HL-60/S4 treated with phorbol 12-myristate 13-acetate at 8.2 ng/mL for 4 days and 3 days (cell line): Measurements from ENCODE around the gene AAK1.

Experiments
- in situ Hi-C: fragments of 300-500 bp; cut with MboI; formaldehyde crosslinking; loops from 2 replicates; pipeline ENCODE4 v1.15.0; 2022; ENCODE audit warnings: low sequenced_read_pairs

The AAK1 gene

DNA sequence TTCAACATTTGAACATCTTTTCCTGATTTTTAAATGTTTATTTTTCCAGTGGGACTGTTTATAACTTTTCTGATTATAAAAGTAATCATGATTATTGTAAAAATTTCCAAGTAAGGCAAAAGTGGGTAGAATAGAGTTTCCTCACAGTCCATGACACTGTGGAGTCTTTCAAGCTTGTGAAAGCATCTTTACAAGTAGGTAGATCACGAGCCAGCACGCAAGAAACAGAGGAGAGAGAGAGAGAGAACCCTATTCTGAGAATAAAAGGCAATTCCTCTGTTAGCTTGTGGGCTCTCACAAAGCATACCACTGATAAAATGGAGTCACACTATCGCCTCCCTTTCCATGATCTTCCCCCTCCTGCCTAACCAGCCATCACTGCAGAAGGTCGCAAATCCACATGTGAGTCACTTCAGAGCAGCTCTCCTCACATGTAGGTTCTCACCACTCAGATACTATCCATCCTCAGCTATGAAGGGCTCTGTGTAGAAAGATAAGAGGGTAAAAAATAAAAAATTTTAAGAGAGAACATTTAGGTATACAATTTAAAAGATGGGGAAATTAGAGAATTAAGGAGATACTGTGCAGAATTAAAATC, 40.3 kb downstream of the AAK1 start:
- in situ Hi-C loops: no loop called here

DNA sequence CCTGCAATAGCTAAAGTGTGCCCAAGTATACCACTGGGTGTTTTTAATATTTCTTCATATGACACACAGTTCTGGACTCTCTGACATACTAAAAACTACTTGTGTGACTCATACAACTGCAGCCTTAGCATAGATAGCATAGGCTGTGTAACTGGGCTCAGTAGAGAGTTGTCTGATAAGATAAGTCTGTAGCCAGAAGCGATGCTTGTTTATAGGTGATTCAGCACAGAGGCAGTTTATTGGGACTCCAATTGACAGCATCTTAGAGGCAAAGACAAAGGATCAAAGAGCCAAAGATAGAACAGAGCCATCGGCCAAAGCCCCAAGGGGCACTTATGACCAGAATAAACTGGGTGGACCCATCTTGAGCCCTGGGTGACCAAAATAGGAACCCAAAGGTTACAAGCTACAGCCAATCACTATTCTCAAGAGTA, 42.3 kb downstream of the AAK1 start:
- in situ Hi-C loops: no loop called here

DNA sequence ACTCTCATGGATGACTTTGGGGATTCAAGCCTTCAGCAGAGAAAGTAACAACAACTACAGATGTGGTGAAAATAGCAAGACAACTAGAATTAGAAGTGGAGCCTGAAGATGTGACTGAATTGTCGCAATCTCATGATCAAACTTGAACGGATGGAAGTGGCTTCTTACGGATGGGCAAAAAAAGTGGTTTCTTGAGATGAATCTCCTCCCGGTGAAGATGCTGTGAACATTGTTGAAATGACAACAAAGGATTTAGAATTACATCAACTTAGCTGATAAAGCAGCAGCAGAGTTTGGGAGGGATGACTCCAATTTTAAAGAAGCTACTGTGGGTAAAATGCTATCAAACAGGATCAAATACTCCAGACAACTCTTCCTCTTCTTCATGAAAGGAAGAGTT, 43.1 kb downstream of the AAK1 start:
- in situ Hi-C loops: no loop called here

DNA sequence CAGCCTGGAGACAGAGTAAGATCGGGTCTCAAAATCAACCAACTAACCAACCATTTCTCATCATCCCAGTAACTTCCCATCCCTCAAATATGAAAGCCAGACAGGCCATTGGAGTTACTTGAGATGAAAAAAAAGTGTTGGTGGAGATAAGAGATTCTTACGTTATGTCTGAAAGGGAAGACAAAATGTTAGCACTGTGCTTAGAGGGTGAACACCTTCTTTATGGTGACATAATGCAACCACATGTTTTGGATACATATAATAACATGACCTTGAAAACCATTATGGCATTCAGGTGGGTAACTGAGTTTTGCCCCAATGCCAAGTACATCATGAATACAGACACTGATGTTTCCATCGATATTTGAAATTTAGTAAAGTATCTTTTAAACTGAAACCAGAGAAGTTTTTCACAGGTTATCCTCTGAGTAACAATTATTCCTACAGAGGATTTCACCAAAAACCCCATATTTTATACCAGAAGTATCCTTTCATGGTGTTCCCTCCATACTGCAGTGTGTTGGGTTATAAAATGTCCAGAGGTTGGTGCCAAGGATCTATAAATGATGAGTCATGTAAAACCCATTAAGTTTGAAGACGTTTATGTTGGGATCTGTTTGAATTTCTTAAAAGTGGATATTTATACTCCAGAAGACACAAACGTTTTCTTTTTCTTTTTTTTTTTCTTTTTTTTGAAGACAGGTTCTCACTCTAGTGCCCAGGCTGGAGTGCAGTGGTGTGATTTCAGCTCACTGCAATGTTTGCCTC, 45.5 kb downstream of the AAK1 start:
- in situ Hi-C loops: no loop called here

DNA sequence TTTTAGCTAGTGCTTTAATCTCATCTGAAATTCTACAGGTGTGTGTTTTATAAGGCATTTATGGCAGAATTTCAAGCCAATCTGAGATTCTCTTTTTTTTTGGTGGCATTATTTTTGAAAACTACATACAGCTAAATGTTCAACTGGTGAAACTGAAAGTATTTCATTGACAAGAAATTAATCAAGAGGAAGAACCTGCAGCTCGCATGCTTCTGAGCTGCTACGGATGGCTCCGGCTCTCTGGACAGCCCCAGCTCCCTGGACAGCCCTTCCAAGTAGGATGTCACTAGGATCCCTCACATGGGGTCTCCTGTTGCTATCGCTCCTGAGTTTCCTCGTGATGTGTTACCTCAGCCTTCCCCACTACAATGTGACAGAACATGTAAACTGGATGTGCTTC, 46.4 kb downstream of the AAK1 start:
- in situ Hi-C loops: no loop called here

DNA sequence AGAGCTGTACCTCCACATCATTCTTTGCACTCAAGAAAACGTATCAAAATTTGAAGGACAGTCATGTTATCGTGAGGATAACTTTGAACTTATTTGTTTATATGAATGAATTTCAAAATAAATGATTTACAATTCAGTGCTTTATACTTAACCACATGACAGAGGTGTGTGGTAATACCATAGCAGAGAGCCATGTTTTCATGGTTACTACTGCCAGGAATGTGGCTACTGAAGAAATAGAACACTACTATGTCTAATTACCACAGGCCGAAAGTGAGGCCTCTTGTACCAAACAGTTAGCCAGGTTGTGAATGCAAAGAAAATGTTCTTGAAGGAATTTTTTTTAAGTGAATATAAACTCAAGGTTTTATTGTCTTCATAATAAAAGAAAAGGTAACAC, 49.2 kb downstream of the AAK1 start:
- in situ Hi-C loops: no loop called here

DNA sequence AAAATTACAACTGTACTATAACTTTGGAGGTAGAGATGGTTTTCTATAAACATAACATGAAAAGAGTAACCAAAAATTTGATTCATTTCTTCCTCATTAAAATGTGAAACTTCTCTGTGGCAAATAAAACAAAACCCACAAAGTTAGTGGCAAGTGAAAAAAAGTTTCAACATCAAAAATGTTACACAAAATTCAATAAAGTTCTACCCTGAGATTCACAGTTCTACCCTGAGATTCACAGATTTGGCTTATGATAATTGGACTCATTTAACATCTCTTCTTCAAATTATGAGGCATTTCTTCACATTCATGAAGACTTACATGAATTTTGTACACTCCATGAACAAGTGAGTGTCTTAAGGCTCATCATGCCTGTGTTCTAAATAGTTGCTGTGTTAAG, 51.0 kb downstream of the AAK1 start:
- in situ Hi-C loops: no loop called here

DNA sequence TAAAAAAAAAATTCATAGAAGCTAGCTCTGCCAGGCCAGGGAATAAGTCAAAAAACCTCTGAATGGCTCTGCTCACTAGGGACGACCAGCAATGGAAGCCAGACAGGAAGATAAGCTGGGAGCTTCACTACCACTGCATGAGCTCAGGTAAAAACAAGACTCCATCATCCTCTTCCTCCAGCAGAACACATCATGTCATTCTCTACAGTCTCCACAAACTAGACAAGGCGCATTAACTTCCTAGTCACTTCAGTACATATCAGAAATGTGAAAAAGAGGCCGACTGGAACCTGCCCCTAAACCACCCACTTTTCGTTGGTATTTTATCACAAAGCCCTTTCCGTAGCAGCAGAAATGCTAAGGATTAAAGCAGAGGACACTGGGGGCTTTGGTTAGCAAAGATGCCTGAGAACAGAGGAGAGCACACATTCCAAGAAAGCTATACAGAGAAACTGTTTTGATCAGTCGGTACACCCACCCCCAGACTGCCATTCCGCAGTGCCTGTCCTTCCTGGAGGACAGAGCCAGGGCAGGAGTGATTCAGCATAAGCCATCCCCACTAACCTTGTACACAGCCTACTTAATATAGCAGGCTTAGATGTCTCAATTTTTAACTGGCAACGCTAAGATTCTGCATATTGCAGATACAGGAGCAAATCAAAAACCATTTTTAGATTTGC, 53.4 kb downstream of the AAK1 start:
- in situ Hi-C loops: no loop called here

DNA sequence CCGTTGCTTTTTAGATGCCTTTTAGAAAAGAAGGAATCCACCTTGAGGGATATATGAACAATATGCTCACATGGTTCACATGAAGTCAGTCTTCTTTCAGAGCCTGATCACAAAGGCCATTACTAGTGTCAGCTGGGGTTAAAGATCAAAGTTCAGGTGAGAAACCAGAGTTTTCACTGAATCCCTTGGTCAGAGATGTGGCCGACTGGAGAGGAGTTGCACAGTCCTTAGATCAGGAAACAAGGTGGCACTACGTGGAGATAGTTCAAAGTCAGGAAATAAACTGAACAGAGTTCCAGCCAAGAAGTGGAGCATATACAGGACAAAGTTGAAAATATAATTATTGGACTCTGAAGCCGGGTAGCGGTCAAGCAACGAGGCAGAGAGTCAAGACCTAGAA, 54.6 kb downstream of the AAK1 start:
- in situ Hi-C loops: no loop called here

DNA sequence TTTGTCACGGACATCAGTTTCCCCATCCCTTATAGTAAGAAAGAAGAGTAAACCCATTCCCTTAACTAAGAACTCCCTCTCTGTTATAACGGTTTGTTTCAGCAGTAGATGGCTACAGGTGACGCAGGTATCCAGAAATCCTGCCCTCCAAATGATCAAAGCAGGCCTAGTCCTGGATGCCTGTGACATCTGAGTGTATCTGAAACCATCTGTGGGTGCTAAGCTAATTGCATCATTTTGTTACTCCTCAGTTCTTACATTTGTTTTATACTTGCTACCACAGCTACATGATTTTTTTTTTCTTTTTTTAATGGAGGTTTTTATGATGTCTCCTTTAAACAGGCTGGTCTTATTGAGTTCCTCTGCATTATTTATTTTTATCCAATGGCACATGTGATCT, 55.1 kb downstream of the AAK1 start:
- in situ Hi-C loops: no loop called here

DNA sequence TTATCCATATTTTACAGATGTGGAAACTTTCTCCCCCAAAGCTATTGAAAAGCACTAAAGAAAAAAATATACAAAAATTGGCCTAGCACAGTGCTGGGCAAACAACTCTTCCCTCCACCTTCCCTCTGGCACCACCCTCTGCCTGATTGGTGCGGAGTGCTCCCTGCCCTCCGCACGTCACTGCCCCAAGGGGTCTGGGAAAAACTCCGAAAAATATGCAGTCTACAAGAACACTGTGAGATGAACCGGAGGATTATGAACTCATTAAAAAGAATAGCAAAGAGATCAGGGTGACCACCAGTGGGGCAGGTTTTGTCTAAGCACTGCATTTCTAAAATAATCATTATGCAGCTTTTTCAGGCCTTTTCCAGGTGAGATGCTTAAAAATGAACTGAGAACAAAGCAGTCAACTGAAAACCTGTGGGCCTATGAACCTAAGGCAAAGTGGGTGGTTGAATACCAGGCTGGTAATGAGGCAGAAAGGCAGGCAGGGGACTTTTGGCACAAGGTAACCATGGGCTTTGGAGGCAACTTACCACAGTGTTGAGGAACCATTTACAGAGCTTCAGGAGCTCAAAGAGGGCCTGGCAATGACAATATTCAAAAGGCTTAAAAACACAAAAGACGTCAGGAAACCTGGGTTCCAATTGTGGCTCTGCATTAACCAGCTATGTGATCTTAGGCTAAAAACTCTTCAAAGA, 57.5 kb downstream of the AAK1 start:
- in situ Hi-C loops: no loop called here

DNA sequence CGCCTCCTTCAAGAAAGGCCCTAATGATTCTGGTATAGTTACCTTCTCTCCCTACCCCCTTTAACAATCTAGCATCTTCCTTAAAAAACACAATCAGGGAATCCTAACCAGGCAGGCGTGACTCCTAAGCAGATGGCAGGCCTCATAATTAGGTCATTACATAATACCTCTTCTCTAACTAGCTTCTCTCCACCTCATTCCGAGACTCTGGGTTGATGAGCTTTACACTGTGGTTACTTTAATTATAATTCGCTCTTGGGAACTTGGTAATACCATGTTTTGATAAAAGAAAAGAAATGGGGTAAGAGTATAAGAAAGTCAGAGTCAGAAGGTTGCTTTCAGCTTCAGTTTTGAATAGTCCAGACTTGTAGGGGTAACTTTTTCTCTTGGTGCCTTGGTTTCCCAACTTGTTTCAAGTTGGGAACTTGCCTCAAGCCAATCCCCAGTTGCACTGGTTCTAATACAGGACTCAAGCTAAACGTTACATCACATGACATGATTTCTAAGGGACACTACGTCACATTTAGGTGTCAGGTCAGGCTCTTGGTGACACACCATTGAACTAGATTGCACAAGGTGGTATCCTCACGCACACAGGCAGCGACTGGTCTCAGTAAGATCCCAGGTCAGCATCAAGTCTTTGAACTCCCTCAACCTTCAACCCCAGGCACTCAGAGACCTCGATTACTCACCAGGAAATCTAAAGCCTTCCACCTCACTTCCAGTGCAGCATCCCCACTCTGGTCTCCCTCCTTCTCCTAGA, 59.2 kb downstream of the AAK1 start:
- in situ Hi-C loops: no loop called here

DNA sequence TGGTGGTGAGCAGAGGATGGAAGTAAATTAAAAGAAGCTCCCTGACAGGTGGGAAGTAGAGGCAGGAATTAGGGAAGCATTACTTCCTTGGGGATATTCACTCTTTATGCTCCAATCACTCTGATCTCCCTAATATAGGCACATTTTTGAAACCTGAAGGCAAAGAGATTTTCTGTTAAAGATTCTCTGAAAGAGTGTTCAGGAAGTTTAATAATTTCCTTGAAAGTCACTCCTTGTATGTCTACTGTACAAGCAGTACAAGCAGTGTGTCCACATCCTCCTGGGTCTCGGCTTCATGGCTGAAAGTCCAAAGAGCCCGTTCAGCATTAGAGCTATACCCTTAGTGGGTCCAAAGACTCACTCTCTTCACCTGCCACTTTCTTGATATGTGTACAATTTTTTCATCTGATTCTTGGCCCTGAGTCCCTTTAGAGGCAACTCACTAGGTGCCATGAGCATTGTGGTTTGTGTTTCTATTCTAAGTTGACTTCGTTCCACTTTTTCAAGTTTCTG, 60.2 kb downstream of the AAK1 start:
- in situ Hi-C loops: no loop called here

DNA sequence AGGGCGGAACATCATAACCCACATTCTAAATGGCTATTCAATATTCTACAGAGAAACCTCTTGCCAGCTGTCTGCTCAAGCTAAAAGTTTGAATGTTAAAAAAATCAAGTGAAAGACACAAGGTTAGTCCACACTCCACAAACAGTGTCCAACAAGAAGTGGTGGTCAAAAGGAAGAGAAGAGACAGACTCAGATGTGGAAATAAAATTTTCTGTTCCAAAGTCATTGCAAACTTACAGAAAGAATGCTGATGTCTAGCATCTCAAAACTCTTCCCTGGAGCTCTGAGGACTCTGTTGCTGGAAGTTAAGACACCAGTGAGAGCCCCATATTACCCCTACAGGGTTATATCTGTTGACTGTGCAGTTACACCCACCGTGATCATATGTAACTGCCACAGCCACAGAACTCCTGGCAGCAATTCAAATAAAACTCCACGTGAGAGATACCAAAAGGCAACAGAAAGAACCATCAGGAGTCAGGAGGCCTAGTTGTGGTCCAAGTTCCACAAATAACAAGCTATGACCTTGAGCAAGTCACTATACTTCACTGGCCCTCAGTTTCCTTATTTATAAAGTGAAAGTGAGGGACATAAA, 60.9 kb downstream of the AAK1 start:
- in situ Hi-C loops: no loop called here

DNA sequence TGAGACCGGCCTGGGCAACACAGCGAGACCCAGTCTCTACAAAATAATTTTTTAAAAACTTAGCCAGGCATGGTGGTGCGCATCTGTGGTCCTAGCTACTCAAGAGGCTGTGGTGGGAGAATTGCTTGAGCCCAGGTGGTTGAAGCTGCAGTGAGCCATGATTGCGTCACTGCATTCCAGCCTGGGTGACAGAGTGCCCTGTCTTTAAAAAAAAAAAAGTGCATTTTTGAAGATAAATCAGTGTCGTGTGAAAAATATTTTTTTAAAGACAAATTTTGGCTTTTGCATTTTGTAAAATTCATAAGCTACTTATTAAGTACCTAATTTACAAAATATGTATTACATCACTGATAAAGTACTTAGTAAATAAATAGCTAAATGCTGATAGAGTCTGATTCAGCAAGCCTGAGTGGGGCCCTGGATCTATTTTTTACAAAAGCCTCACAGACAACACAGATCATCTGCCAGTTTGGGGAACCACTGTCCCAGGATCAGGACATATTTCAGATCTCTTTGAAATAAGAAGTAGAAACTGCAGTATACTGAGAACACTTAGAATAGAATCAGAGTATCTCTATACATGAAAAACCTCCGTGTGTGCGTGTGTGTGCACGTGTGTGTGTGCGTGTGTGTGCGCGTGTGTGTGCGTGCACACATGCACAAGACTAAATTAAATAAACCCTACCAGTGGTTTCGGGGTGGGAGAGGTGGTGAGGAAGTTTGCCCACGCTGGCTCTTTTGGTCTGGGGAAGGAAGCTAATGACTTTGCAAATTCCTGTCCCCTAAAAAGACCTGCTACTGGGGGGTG, 61.6 kb downstream of the AAK1 start:
- in situ Hi-C loops: no loop called here

DNA sequence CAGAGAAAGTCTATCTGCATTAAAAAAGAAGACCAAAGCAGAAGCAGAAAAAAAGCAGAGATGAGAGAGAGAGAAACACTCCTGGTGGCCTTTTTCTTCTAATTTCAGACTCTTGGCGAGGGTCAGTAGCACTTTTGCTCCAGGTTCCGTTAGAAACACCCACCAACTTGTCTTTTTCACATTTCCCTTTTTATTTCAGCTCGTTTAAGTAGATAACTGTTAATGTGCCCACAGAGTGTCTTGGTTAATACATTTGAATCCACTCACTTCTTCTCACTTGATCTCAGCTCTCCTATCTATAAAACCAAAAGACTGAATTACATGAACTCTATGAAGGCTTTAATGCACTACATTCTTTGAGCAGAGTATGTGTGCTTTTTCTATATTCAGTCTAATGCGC, 63.1 kb downstream of the AAK1 start:
- in situ Hi-C loops: no loop called here

DNA sequence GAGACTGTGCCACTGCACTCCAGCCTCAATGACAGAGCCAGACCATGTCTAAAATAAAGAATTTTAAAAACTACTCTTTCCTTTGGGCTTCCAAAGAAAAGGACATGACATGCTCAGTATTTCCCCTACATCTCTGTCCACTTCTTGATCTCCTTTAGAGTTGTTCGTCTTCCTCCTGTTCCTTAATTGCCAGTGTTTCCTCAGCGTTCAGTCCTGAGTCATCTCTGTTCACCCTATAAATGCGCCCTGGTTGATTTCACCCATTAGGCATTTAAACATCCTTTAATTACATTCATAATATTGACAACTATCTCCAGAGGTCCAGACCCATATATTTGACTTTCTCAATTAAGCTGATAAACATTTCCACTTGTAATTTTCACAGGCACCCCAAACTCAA, 64.0 kb downstream of the AAK1 start:
- in situ Hi-C loops: no loop called here

DNA sequence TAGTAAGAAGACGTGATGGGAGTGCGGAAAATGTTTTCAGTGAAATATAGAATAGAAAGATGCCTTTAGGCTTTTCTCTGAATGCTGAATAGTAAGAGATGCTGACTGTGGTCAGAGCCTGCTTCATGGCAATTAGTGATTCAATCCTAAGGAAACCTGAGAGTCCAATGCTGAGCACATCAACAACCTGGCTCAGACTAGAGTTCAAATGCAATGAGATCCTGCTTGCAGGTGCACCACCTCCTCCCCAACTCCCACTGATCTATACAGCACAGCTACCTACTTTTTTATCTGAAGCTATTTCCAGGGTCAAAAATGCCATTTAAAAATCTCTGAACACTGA, 65.4 kb downstream of the AAK1 start:
- in situ Hi-C loops: no loop called here

DNA sequence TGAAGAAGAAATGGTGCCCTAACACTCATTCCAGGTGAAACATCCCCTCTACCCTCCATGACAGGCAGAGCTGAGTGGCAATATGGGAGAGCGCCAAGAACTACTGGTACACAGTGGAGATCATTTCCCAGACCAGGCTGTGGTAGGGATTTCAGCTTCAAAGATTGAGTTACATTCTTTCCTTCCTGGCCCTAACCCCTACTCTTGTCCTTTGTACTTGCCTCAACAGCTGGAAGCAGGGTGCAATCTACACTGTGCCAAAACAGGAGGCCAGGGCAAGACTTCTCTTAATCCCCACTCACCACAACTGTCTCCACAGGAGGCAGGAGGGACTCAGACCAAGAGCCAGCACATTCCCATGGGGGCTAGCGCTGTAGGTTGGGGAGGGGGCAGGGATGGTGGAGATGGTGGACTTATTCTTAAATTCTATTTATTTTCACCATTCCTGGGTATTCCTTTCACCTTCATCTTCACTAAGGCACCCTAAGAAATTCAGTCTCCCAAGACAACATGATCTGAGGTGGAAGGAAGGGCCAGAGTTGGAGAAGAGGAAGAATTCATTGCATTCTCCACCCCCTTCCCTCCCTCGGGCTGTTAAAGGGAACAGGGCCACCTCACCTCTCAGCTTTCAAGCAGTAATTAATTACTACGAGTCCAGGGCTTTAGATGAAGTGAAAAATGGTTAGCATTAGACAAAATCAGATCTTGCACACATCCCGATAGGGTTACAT, 65.9 kb downstream of the AAK1 start:
- in situ Hi-C loops: no loop called here
